GM12874 (cell line): ENCODE results near the gene RGS3.

Source experiments
- TF ChIP-seq, protein P1 (sequence below): IDR thresholded peaks from 2 replicates; pipeline ENCODE4 v1.5.1; 2011; ENCODE audit warnings: low read depth, mild to moderate bottlenecking, control low read depth, low read length, moderate library complexity; ENCODE audit not compliant: insufficient read depth

RGS3 gene

DNA sequence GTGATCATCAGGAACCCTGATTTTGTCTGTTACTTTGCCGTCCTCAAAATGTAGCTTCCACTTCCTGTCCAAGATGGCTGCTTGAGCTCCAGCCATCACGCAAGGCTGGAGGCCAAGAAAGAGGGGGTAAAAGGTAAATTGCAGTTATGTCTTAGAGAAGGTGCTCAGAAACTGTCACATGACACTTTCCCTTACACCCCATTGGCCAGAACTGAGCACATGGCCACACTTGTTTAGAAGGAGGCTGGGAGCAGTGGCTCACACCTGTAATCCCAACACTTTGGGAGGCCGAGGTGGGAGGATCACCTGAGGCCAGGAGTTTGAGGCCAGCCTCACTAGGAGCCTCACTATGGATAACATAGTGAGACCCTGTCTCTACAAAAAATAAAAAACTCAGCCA, 140.9 kb downstream of the RGS3 start:
- TF ChIP-seq, protein P1, sequence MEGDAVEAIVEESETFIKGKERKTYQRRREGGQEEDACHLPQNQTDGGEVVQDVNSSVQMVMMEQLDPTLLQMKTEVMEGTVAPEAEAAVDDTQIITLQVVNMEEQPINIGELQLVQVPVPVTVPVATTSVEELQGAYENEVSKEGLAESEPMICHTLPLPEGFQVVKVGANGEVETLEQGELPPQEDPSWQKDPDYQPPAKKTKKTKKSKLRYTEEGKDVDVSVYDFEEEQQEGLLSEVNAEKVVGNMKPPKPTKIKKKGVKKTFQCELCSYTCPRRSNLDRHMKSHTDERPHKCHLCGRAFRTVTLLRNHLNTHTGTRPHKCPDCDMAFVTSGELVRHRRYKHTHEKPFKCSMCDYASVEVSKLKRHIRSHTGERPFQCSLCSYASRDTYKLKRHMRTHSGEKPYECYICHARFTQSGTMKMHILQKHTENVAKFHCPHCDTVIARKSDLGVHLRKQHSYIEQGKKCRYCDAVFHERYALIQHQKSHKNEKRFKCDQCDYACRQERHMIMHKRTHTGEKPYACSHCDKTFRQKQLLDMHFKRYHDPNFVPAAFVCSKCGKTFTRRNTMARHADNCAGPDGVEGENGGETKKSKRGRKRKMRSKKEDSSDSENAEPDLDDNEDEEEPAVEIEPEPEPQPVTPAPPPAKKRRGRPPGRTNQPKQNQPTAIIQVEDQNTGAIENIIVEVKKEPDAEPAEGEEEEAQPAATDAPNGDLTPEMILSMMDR = no peak

DNA sequence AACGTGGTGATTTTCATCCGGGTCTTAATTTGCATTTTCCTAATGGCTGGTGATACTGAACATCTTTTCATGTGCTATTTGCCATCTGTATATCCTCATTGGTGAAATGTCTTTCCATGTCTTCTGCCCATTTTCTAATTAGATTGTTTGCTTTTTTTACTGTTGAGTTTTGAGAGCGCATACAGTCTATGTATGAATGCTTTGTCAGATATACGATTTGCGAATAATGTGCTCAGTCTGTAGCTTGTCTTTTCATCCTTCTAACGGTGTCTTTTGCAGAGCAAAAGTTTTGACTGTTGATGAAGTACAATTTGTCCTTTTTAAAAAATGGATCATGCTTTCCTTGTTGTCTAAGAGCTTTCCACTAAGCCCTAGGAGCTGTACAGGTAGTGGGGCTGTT, 143.0 kb downstream of the RGS3 start:
- TF ChIP-seq, protein P1 = no peak

DNA sequence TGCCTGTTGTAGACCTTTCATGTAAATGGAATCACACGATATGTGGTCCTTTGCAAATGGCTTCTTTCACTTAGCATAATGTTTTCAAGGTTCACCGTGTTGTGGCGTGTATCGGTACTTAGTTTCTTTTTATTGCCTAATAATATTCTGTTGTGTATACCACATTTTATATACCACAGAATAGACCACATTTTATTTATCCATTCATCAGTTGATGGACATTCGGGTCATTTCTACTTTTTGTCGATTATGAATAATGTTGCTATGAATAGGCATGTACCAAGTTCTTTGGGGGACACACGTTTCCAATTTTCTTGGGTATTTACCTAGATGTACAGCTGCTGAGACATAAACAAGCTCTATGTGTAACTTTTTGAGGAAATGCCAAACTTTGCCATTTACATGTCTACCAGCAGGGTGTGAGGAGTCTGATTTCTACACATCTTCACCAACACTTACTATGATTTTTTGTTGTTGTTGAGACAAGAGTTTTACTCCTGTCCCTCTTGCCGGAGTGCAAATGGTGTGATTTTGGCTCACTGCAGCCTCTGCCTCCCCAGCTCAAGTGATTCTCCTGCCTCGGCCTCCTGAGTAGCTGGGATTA, 144.7 kb downstream of the RGS3 start:
- TF ChIP-seq, protein P1 = no peak

DNA sequence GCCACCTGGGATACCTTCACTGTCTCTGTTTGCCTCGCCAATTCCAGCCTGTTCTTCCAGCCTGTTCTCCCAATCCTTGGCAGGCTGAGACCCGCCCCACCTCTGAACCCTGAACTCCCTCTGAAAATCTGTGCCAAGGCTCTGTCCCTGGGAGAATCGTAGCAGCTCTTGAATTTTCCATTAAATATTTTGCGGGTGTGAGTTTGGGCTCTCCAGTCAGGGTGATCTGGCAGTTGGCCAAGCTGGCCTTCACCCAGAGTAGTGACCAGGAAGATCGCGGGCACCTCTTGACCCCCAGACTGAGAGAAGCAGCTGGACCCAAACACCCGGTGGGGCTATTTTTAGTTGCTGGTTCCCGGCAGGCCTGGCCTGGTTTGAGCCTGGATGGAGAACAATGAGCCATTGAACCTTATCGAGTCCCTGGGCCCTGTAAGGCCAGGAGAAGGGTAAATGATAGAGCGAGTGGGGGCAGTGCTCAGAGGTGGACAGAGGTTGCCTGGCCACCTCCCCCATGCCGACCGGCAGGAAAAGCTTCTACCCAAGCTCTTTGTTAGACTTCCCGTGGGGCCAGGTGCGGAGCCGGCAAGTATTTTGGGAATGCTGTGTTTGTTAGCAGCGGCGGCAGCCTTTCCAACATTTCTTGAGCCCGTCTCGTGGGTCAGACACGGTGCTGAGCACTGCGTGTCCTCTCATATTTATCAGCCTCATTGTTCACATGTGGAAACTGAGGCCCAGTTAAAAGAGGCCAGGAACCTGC, 146.2 kb downstream of the RGS3 start:
- TF ChIP-seq, protein P1 = no peak

DNA sequence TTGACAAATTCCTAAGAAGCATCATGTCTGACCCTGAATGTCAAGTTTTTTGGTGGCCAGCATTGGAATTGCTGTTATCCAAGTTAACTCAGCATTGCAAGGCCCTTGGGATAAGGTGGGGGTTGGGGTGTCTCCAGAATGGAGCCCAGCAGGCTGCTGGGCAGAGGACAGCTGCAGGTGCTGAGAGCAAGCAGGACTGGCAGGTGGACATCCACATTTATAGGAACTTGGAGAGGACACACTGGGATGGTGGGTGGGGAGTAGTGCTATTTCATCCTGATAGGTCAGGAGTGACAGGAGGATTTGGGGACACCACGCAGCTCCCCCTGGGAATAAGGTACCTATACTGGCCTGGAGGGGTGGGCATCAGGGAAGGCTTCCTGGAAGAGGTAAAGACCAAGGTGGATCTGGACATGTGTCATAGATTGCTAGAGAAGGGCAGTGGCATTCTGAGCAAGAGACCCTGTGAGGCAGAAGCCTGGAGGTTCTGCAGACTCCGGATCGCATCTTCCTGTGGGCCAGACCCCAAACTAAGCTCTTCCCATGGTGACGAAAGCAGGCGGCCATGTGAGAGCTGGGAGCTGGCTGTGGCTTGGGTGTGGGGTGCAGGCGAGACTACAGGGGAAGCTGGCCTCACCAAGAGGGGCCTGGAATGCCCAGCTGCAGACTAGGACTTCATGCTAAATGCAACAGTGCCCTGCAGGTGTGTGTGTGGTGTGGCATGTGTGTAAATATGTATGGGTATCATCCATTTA, 148.1 kb downstream of the RGS3 start:
- TF ChIP-seq, protein P1 = no peak

DNA sequence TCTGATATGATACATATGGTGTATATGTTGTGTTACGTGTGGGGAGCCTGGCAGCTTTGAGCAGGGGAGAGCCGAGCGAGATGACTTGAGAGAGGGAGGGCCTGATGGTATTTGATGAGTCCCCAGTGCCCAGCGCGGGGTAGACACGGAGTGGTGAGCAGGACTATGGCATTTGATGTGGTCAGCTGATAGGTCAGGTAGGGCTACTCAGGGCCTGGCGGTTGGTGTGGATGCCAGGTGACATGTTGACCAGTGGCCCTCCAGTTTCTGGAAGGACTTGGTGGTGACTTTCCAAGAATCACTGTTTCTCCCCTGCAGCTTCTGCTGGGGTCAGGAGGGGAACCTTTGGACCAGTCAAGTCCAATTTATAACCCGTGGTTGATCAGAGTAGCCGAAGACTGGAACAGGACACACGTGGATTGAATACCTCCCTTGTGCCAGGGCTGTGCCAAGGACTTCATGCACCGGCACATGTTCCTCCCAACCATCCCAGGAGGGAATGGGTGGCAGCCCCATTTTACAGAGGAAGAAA, 148.8 kb downstream of the RGS3 start:
- TF ChIP-seq, protein P1 = no peak

DNA sequence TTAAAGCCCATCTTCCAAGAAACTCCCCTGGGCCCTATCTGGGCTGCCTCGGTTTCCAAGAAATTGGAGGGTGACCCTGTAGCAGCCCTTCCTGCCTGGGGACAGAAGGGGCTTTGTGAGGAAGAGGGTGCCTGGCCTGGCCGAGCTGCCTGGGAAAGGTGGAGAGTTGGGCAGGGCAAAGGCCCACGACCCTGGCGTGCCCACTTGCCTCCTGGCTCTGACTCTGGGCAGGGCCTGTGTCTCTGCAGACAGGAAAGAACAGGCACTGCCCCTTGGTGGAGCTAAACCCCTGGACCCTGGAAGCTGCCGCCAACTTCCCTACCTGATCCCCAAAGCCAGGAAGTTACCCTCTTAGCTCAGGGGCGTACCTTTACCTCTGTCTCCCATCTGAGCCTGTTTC, 149.3 kb downstream of the RGS3 start:
- TF ChIP-seq, protein P1 = no peak
